Measurements from ENCODE around the gene RNU5D-1. TPM values are rescaled to one million over a fixed set of nuclear protein-coding genes. Genes with fewer than 3 reads are reported as not detected.
"Not testable (repeated sequence)": the region's sequence is repeated elsewhere in the genome, so short reads cannot be mapped to it uniquely, and the experiment has no call there.

RNU5D-1 gene
- polyA plus RNA-seq (ENCODE audit: low read depth in 6 of 6), result not detected

- DNase-seq (peak; percentile 89), ATAC-seq (ENCODE audit: low read depth in 2 of 2) (peak; percentile 78)
- Mint-ChIP-seq H3K9me3 (no peaks in the 10 kb centered on the region), H3K4me3 (peak within 1 kb of the TSS; percentile 56 to 88 (median 80)), H3K27me3 (no peaks in the 10 kb centered on the region), H3K4me1 (peaks cover 23 to 41% (median 25%) of the 10 kb centered on the region in 3 donors), H3K27ac (peak within 1 kb of the TSS; percentile 99 to 100 (median 100)), H3K36me3 (no peaks in the 10 kb centered on the region)
These were observed at the start of gene RNU5D-1 for GRCh38 chr1:44730741-44731512. Gene RNU5D-1 (minus strand): TSS chr1:44731170.

DNA sequence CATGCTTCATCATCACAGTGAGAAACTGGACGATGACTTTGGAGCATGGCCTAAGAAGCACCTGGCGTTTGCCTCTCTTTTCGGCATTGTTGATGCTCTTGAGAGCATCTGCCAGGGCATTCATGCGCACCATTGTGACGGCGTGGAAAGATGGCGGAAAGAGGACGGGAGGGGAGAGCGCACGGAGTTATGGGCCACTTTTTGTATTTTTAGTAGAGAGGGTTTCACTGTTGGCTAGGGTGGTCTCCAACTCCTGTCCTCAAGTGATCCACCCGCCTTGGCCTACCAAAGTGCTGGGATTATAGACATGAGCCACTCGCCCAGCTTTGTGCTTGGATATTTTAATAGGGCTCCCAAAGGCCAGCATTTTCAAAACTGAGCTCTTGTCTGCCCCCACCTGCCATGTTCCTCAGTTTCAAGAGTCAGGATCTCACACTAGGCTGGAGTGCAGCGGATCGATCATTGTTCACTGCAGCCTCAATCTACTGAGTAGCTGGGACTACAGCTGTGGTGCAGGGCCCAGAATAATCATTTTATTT is 49.7 kb upstream of the RNU5D-1 start:
- peaks cover 31 to 55% (median 48%) of the 10 kb centered on the region in 3 donors for H3K4me1 Mint-ChIP-seq
- DNase-seq, result no peak
- no peaks in the 10 kb centered on the region for H3K27me3 Mint-ChIP-seq
- no peaks in the 10 kb centered on the region for H3K9me3 Mint-ChIP-seq
- no peak overlapping the region for H3K27ac Mint-ChIP-seq
- no peak for ATAC-seq (ENCODE audit: low read depth in 2 of 2)
- peak overlapping the region in 1 of 8 donors; percentile 92 for H3K4me3 Mint-ChIP-seq
- peaks cover 0 to 10% of the 10 kb centered on the region in 2 donors for H3K36me3 Mint-ChIP-seq

GRCh38 chr1:44778705-44779576 is 48.0 kb upstream of the RNU5D-1 start:
- peaks cover 0 to 10% of the 10 kb centered on the region in 2 donors for H3K36me3 Mint-ChIP-seq
- no peaks in the 10 kb centered on the region for H3K9me3 Mint-ChIP-seq
- ATAC-seq (ENCODE audit: low read depth in 2 of 2) (no peak), DNase-seq (no peak)
- H3K4me3 Mint-ChIP-seq, result peak overlapping the region in 3 of 8 donors; percentile 26 to 92 (median 34)
- H3K27ac Mint-ChIP-seq, result peak overlapping the region in 3 of 6 donors; percentile 55 to 87 (median 79)
- H3K27me3 Mint-ChIP-seq, result no peaks in the 10 kb centered on the region
- H3K4me1 Mint-ChIP-seq, result peaks cover 28 to 51% (median 45%) of the 10 kb centered on the region in 3 donors

DNA sequence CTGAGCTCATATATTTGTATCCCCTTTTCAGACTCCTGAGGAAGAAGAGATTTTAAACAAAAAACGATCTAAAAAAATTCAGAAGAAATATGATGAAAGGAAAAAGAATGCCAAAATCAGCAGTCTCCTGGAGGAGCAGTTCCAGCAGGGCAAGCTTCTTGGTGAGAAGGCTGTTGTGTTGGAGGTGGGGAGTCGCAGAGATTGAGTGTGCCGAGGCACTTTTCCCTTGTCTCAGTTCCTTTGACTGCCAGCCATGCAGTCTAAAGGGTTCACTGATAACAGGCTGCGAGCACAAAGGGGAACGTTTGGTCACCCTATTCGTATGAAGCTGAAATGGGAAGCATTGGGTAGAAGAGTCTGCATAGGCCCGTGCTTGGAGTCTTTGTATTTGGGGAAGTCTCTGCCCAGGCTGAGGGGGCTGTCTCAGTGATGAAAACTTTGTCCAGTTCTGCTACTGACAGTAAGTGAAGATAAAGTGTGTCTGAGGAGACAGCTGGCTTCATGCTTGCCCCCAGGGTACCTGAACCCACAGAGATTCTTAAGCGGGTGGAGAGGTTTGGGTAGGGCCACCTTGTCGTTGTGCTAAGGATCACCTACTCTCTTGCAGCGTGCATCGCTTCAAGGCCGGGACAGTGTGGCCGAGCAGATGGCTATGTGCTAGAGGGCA is 47.1 kb upstream of the RNU5D-1 start:
- ATAC-seq (ENCODE audit: low read depth in 2 of 2) (no peak), DNase-seq (no peak)
- H3K36me3 Mint-ChIP-seq, result peaks cover 0 to 10% of the 10 kb centered on the region in 2 donors
- peak overlapping the region in 4 of 8 donors; percentile 92 to 98 (median 94) for H3K4me3 Mint-ChIP-seq
- H3K27me3 Mint-ChIP-seq, result no peaks in the 10 kb centered on the region
- H3K9me3 Mint-ChIP-seq, result no peaks in the 10 kb centered on the region
- H3K27ac Mint-ChIP-seq, result peak overlapping the region in 3 of 6 donors; percentile 81 to 96 (median 87)
- peaks cover 25 to 45% (median 37%) of the 10 kb centered on the region in 3 donors for H3K4me1 Mint-ChIP-seq

- Mint-ChIP-seq H3K27me3 (no peaks in the 10 kb centered on the region), H3K27ac (peak overlapping the region in 4 of 6 donors; percentile 26 to 96 (median 88)), H3K36me3 (peaks cover 0 to 10% of the 10 kb centered on the region in 2 donors), H3K4me3 (peak overlapping the region; percentile 62 to 98 (median 96)), H3K4me1 (peaks cover 25 to 45% (median 37%) of the 10 kb centered on the region in 3 donors), H3K9me3 (no peaks in the 10 kb centered on the region)
- ATAC-seq (ENCODE audit: low read depth in 2 of 2), result no peak
- DNase-seq, result no peak
These were observed 46.6 kb upstream of the RNU5D-1 start for GRCh38 chr1:44777547-44777946.

- DNase-seq (no peak), ATAC-seq (ENCODE audit: low read depth in 2 of 2) (no peak)
- Mint-ChIP-seq H3K27me3 (no peaks in the 10 kb centered on the region), H3K4me1 (peaks cover 25 to 45% (median 37%) of the 10 kb centered on the region in 3 donors), H3K36me3 (peaks cover 0 to 10% of the 10 kb centered on the region in 2 donors), H3K9me3 (no peaks in the 10 kb centered on the region), H3K27ac (peak overlapping the region; percentile 81 to 96 (median 96)), H3K4me3 (peak overlapping the region; percentile 90 to 98 (median 96))
These were observed 45.7 kb upstream of the RNU5D-1 start for GRCh38 chr1:44776730-44777068.

- DNase-seq, result peak; percentile 73
- H3K27ac Mint-ChIP-seq, result peak overlapping the region; percentile 93 to 96 (median 96)
These were observed 45.2 kb upstream of the RNU5D-1 start for GRCh38 chr1:44775930-44776729.

GRCh38 chr1:44775078-44775929 is 44.3 kb upstream of the RNU5D-1 start, which contains the start of gene RPS8:
Gene RPS8 (plus strand): TSS chr1:44775540. CDS start chr1:44775597, 57 bp downstream.
- H3K27ac Mint-ChIP-seq, result peak within 1 kb of the TSS; percentile 96 to 99 (median 97)
- H3K27me3 Mint-ChIP-seq, result no peaks in the 10 kb centered on the region
- peak; percentile 88 for DNase-seq
- ATAC-seq (ENCODE audit: low read depth in 2 of 2), result peak; percentile 83 to 87
- H3K9me3 Mint-ChIP-seq, result no peaks in the 10 kb centered on the region
- peaks cover 25 to 41% (median 37%) of the 10 kb centered on the region in 3 donors for H3K4me1 Mint-ChIP-seq
- peaks cover 0 to 5% of the 10 kb centered on the region in 2 donors for H3K36me3 Mint-ChIP-seq
- H3K4me3 Mint-ChIP-seq, result peak within 1 kb of the TSS; percentile 90 to 98 (median 96)

More at GRCh38 chr1:44775930-44776729, 45.2 kb upstream of the RNU5D-1 start:
- Mint-ChIP-seq H3K36me3 (peaks cover 0 to 5% of the 10 kb centered on the region in 2 donors), H3K9me3 (no peaks in the 10 kb centered on the region), H3K4me3 (peak overlapping the region; percentile 90 to 98 (median 96)), H3K4me1 (peaks cover 25 to 41% (median 37%) of the 10 kb centered on the region in 3 donors), H3K27me3 (no peaks in the 10 kb centered on the region)
- peak; percentile 48 to 57 for ATAC-seq (ENCODE audit: low read depth in 2 of 2)

- H3K36me3 Mint-ChIP-seq; H3K27me3 Mint-ChIP-seq; H3K4me1 Mint-ChIP-seq; H3K9me3 Mint-ChIP-seq; DNase-seq; ATAC-seq (ENCODE audit: low read depth in 2 of 2); H3K4me3 Mint-ChIP-seq: not testable (repeated sequence)
- H3K27ac Mint-ChIP-seq, result peak overlapping the region in 1 of 6 donors; percentile 86
These were observed 35.5 kb upstream of the RNU5D-1 start for GRCh38 chr1:44766421-44766820.

- Mint-ChIP-seq H3K4me1 (peaks cover 10 to 15% (median 12%) of the 10 kb centered on the region in 3 donors), H3K36me3 (no peaks in the 10 kb centered on the region), H3K27ac (no peak overlapping the region), H3K27me3 (no peaks in the 10 kb centered on the region), H3K9me3 (no peaks in the 10 kb centered on the region), H3K4me3 (no peak overlapping the region)
- no peak for DNase-seq
- no peak for ATAC-seq (ENCODE audit: low read depth in 2 of 2)
These were observed 29.9 kb upstream of the RNU5D-1 start for GRCh38 chr1:44760876-44761275.

DNA sequence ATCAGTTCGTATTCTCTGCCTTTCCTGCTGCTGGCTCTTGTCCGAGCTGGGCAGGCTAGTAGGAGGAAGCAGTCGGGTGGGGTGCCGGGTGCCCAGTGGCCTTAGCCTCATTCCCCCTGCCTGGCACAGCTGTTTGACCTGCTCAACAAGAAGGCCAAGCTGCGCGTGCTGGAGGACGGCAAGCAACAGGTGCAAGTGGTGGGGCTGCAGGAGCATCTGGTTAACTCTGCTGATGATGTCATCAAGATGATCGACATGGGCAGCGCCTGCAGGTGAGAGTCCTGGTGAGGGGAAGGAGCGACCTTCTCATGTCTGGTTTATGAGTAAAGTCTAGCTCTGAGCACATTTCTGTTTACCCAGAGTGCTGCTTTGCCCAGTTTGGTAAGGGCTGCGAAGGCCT is 28.1 kb upstream of the RNU5D-1 start:
- no peak overlapping the region for H3K4me3 Mint-ChIP-seq
- no peaks in the 10 kb centered on the region for H3K36me3 Mint-ChIP-seq
- no peaks in the 10 kb centered on the region for H3K27me3 Mint-ChIP-seq
- ATAC-seq (ENCODE audit: low read depth in 2 of 2) (no peak), DNase-seq (no peak)
- peaks cover 10 to 15% (median 12%) of the 10 kb centered on the region in 3 donors for H3K4me1 Mint-ChIP-seq
- H3K9me3 Mint-ChIP-seq, result no peaks in the 10 kb centered on the region
- H3K27ac Mint-ChIP-seq, result no peak overlapping the region

Measured in naive B cell (primary cell).